Stomach (tissue), 9 donors: ENCODE data around the gene SENP2. TPM values are rescaled to one million over a fixed set of nuclear protein-coding genes. Genes with fewer than 3 reads are reported as not detected.

Experiments
- DNase-seq, 2 donors: peaks; one replicate each; pipeline versions ENCODE4 v3.0.0 to v3.0.0-alpha.2; 2013 to 2019
- H3K27ac ChIP-seq, 5 donors: fragments of 200-600 bp in 4 of 5; sonication (generic) in 4 of 5; one replicate each; pipeline ENCODE4 v1.5.1; 2013 to 2019; ENCODE audit warnings: mild to moderate bottlenecking in 1 of 5, moderate library complexity in 1 of 5
- H3K27me3 ChIP-seq, 3 donors: fragments of 200-600 bp; sonication (generic); one replicate each; pipeline ENCODE4 v1.5.1; 2017 to 2019; ENCODE audit warnings: mixed run types in 1 of 3
- H3K36me3 ChIP-seq, 4 donors: fragments of 200-600 bp; sonication (generic); 1 replicate in 3 of 4; 2 replicates in 1 of 4; pipeline ENCODE4 v1.5.1; 2016 to 2019
- H3K4me1 ChIP-seq, 4 donors: fragments of 200-600 bp; sonication (generic); one replicate each; pipeline ENCODE4 v1.5.1; 2016 to 2019
- H3K4me3 ChIP-seq, 4 donors: fragments of 200-600 bp; sonication (generic) in 3 of 4; one replicate each; pipeline ENCODE4 v1.5.1; 2016 to 2019; ENCODE audit warnings: mild to moderate bottlenecking in 1 of 4
- H3K9me3 ChIP-seq, 4 donors: fragments of 200-600 bp; sonication (generic); one replicate each; pipeline ENCODE4 v1.5.1; 2016 to 2019
- CTCF ChIP-seq, 7 experiments: fragments of 450-650 bp in 4 of 7; fragments of 200-600 bp in 3 of 7; sonication (generic) in 3 of 7; IDR thresholded peaks; one replicate each; pipeline ENCODE4 v1.5.1; 2016 to 2019; ENCODE audit warnings: antibody characterized with exemption in 7 of 7, control low read depth in 2 of 7, mild to moderate bottlenecking in 1 of 7
- EP300 ChIP-seq: sonication (generic); formaldehyde crosslinking; IDR thresholded peaks from one replicate; pipeline ENCODE4 v1.6.1; 2017; ENCODE audit warnings: antibody characterized with exemption
- POLR2A ChIP-seq, 4 donors: fragments of 450-650 bp; IDR thresholded peaks; one replicate each; pipeline ENCODE4 v1.6.1; 2016; ENCODE audit warnings: antibody characterized with exemption in 4 of 4, control low read depth in 2 of 4, mild to moderate bottlenecking in 1 of 4, moderate library complexity in 1 of 4
- POLR2AphosphoS5 ChIP-seq, 3 donors: sonication (generic); formaldehyde crosslinking; IDR thresholded peaks; one replicate each; pipeline ENCODE4 v1.6.1; 2016; ENCODE audit warnings: antibody characterized with exemption in 3 of 3
- WGBS, 5 donors: extraction: QIAGEN DNeasy Blood & Tissue Kit in 3 of 5; methylation state at CpG; one replicate each; pipeline versions ENCODE4 v1.1.5 to v1.1.7; 2013 to 2018; 5-methylcytosine and 5-hydroxymethylcytosine counted together
- intact Hi-C: fragments of 100-400 bp; cut with DNase I; formaldehyde crosslinking; loops from one replicate; pipeline ENCODE4 v1.15.1; 2023; ENCODE audit warnings: low total_unique reads
- polyA plus RNA-seq, 3 donors: library from polyadenylated mRNA; stranded (reverse); fragments of 200-250 nt; gene quantifications; one replicate each; pipeline ENCODE4 v1.2.3, GENCODE V29; 2013
- total RNA-seq, 5 donors: library from RNA; depleted of rRNA; stranded (reverse); fragments of >200 nt; gene quantifications; one replicate each; pipeline versions ENCODE4 v1.1.0 to v1.2.3, GENCODE V29; 2014 to 2016
- donor health status: healthy with polysubstance abuse.
- donor health status: Bipolar disorder and iron deficiency.
- donor health status: healthy.

SENP2 gene
- total and polyA plus RNA-seq, 8 donors = 2.3 to 146 (median 16.5) TPM

GRCh38 chr3:185647880-185648210 lies 61.8 kb downstream of the SENP2 start:
- DNase-seq = no peak
- Histone ChIP-seq H3K27ac (no peak overlapping the region), H3K27me3 (peaks cover 0 to 6% (median 0%) of the 10 kb centered on the region in 3 donors), H3K4me1 (no peaks in the 10 kb centered on the region), H3K36me3 (peaks cover 0 to 76% (median 21%) of the 10 kb centered on the region in 4 donors), H3K9me3 (no peaks in the 10 kb centered on the region), H3K4me3 (no peak overlapping the region)
- TF ChIP-seq EP300 = no peak
- no peak for TF ChIP-seq POLR2AphosphoS5 (IDR thresholded peaks at IDR 0.05)
- no peak for TF ChIP-seq POLR2A (IDR thresholded peaks at IDR 0.05)
- TF ChIP-seq CTCF (IDR thresholded peaks at IDR 0.05) = no peak
- WGBS, 5 donors = 93 to 96% (median 95%) methylated on average over 10 of the region's 10 CpGs
- intact Hi-C loops = no loop called here

- H3K27me3 ChIP-seq = peaks cover 0 to 6% (median 0%) of the 10 kb centered on the region in 3 donors
- WGBS, 5 donors = 95 to 98% (median 98%) methylated on average over 3 to 4 of the region's 4 CpGs
- DNase-seq = no peak
- H3K4me1 ChIP-seq = no peaks in the 10 kb centered on the region
- peaks cover 0 to 72% (median 21%) of the 10 kb centered on the region in 4 donors for H3K36me3 ChIP-seq
- intact Hi-C loops = no loop called here
- no peak for TF ChIP-seq CTCF (IDR thresholded peaks at IDR 0.05)
- no peak for TF ChIP-seq POLR2AphosphoS5 (IDR thresholded peaks at IDR 0.05)
- no peak for TF ChIP-seq POLR2A (IDR thresholded peaks at IDR 0.05)
- no peak overlapping the region for H3K4me3 ChIP-seq
- no peak overlapping the region for H3K27ac ChIP-seq
- H3K9me3 ChIP-seq = no peaks in the 10 kb centered on the region
Observed at GRCh38 chr3:185648396-185648795, 62.3 kb downstream of the SENP2 start.

- intact Hi-C loops = no loop called here
- Histone ChIP-seq H3K4me1 (no peaks in the 10 kb centered on the region), H3K36me3 (peaks cover 0 to 80% (median 21%) of the 10 kb centered on the region in 4 donors), H3K4me3 (no peak overlapping the region), H3K27ac (no peak overlapping the region), H3K9me3 (no peaks in the 10 kb centered on the region), H3K27me3 (peaks cover 0 to 6% (median 0%) of the 10 kb centered on the region in 3 donors)
- WGBS, 5 donors = 81 to 92% (median 89%) methylated on average over 6 to 10 of the region's 10 CpGs
- TF ChIP-seq POLR2AphosphoS5 (IDR thresholded peaks at IDR 0.05) (no peak), CTCF (IDR thresholded peaks at IDR 0.05) (no peak), POLR2A (IDR thresholded peaks at IDR 0.05) (no peak), EP300 (no peak)
- no peak for DNase-seq
Observed at GRCh38 chr3:185649414-185649813, 63.3 kb downstream of the SENP2 start.

GRCh38 chr3:185651971-185652370 lies 65.9 kb downstream of the SENP2 start:
- no peak for DNase-seq
- H3K36me3 ChIP-seq = peaks cover 0 to 74% (median 6%) of the 10 kb centered on the region in 4 donors
- intact Hi-C loops = no loop called here
- TF ChIP-seq EP300 (no peak), POLR2A (IDR thresholded peaks at IDR 0.05) (no peak), CTCF (IDR thresholded peaks at IDR 0.05) (no peak)
- peaks cover 0 to 12% (median 3%) of the 10 kb centered on the region in 4 donors for H3K4me1 ChIP-seq
- no peak overlapping the region for H3K4me3 ChIP-seq
- no peaks in the 10 kb centered on the region for H3K9me3 ChIP-seq
- 91 to 98% (median 96%) methylated on average over 7 to 9 of the region's 9 CpGs for WGBS, 5 donors
- no peaks in the 10 kb centered on the region for H3K27me3 ChIP-seq
- no peak overlapping the region for H3K27ac ChIP-seq
